HEK293T (cell line): ENCODE data around the gene CMTM1.

ENCODE experiments used
- CTCF ChIA-PET: fragments of 350-600 bp; formaldehyde crosslinking; extraction: SDS; loops from one replicate; lab custom pipeline; 2021; ENCODE audit warnings: antibody characterized with exemption, inconsistent platforms; lab: Yijun Ruan, JAX
- POLR2A ChIA-PET: fragments of 350-600 bp; formaldehyde crosslinking; extraction: SDS; loops from one replicate; lab custom pipeline; 2020; ENCODE audit warnings: antibody characterized with exemption, inconsistent platforms; lab: Yijun Ruan, JAX
- DNase-seq: peaks from one replicate; pipeline ENCODE4 v3.0.0; 2012; ENCODE audit warnings: mixed read lengths; ENCODE audit errors: extremely low spot score
- ARNT ChIP-seq: fragments of 450-650 bp; IDR thresholded peaks from 2 replicates; pipeline ENCODE4 v1.6.1; 2017; ENCODE audit warnings: mild to moderate bottlenecking
- BHLHE40 ChIP-seq: fragments of 450-650 bp; IDR thresholded peaks from 2 replicates; pipeline ENCODE4 v1.6.1; 2016; ENCODE audit warnings: mild to moderate bottlenecking, moderate library complexity, borderline replicate concordance
- CTBP1 ChIP-seq: fragments of 450-650 bp; IDR thresholded peaks from 2 replicates; pipeline ENCODE4 v1.6.1; 2016; ENCODE audit warnings: borderline replicate concordance
- ELF4 ChIP-seq: fragments of 450-650 bp; IDR thresholded peaks from 2 replicates; pipeline ENCODE4 v1.6.1; 2017; ENCODE audit warnings: antibody characterized with exemption
- FOXA1 ChIP-seq: fragments of 450-650 bp; IDR thresholded peaks from 2 replicates; pipeline ENCODE4 v1.6.1; 2016; ENCODE audit warnings: mild to moderate bottlenecking
- FOXK2 ChIP-seq: fragments of 450-650 bp; IDR thresholded peaks from 2 replicates; pipeline ENCODE4 v1.6.1; 2016; ENCODE audit warnings: mild to moderate bottlenecking
- FOXM1 ChIP-seq: fragments of 450-650 bp; IDR thresholded peaks from 2 replicates; pipeline ENCODE4 v1.6.1; 2017; ENCODE audit warnings: mild to moderate bottlenecking, borderline replicate concordance
- HDGF ChIP-seq: fragments of 450-650 bp; IDR thresholded peaks from 2 replicates; pipeline ENCODE4 v1.6.1; 2017; ENCODE audit warnings: antibody characterized with exemption, borderline replicate concordance
- L3MBTL2 ChIP-seq: fragments of 450-650 bp; conservative IDR thresholded peaks from 2 replicates; pipeline ENCODE4 v1.6.1; 2016; ENCODE audit warnings: mild to moderate bottlenecking
- LEF1 ChIP-seq: fragments of 450-650 bp; IDR thresholded peaks from 2 replicates; pipeline ENCODE4 v1.6.1; 2017; ENCODE audit warnings: mild to moderate bottlenecking, borderline replicate concordance
- NFRKB ChIP-seq: fragments of 450-650 bp; IDR thresholded peaks from 2 replicates; pipeline ENCODE4 v1.6.1; 2016; ENCODE audit warnings: mild to moderate bottlenecking, moderate library complexity
- PKNOX1 ChIP-seq: fragments of 450-650 bp; IDR thresholded peaks from 2 replicates; pipeline ENCODE4 v1.6.1; 2016
- SP1 ChIP-seq: fragments of 450-650 bp; IDR thresholded peaks from 2 replicates; pipeline ENCODE4 v1.6.1; 2017
- SUZ12 ChIP-seq: fragments of 450-650 bp; IDR thresholded peaks from 2 replicates; pipeline ENCODE4 v1.6.1; 2016; ENCODE audit warnings: mild to moderate bottlenecking
- TARDBP ChIP-seq: fragments of 450-650 bp; IDR thresholded peaks from 2 replicates; pipeline ENCODE4 v1.6.1; 2016
- ZNF384 ChIP-seq: fragments of 450-650 bp; IDR thresholded peaks from 2 replicates; pipeline ENCODE4 v1.6.1; 2016

The CMTM1 gene

GRCh38 chr16:66568355-66568754 lies 2.1 kb downstream of the CMTM1 start:
- CTCF ChIA-PET: no interaction called here
- TF ChIP-seq BHLHE40 (no peak), ZNF384 (no peak), HDGF (no peak), FOXK2 (no peak), FOXM1 (no peak), FOXA1 (no peak), SP1 (no peak), ARNT (no peak), L3MBTL2 (no peak), NFRKB (no peak), ELF4 (no peak), TARDBP (no peak), SUZ12 (no peak), LEF1 (no peak), CTBP1 (no peak), PKNOX1 (no peak)
- POLR2A ChIA-PET: no interaction called here
- DNase-seq: no peak

- ChIA-PET CTCF (no interaction called here), POLR2A (interaction anchor here (0.6 to 1.2 kb wide), 2 partner anchors 17 to 57 kb away, joined by 4 to 14 read pairs; partner anchors contain the start of gene CKLF)
- TF ChIP-seq SP1 (no peak), FOXA1 (no peak), ELF4 (no peak), FOXK2 (no peak), NFRKB (no peak), ZNF384 (no peak), SUZ12 (no peak), ARNT (no peak), HDGF (no peak), BHLHE40 (no peak), TARDBP (no peak), CTBP1 (no peak), L3MBTL2 (no peak), PKNOX1 (no peak), FOXM1 (no peak), LEF1 (no peak)
- DNase-seq: no peak
Measured at GRCh38 chr16:66569131-66569530, 2.9 kb downstream of the CMTM1 start.

DNA sequence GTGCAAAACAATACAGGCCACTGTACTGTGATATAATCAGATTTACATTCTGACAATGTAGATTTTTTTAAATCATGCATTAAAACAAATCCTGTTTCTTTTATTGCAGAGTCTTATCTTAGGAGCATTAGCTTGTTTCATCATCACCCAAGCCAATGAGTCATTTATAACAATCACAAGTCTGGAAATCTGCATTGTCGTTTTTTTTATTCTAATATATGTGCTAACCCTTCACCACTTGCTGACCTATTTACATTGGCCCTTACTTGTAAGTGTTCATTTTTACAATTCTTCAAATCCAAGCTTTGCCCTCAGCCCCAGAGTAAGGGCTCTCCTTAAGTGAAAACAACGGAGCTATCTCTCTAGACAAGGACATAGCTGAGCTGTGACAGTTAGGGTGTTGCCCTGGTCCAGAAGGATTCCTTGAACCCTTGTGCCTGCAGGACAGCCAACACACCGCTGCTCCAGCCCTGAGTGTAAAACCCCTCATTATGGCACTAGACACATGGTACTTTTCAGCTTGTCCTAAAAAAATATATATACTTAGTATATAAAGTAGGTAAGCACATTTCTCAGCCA lies 3.7 kb downstream of the CMTM1 start:
- CTCF ChIA-PET: interaction anchor here (0.9 kb wide), 1 partner anchor 39 kb away, joined by 3 read pairs; no protein-coding TSS in a partner anchor
- DNase-seq: no peak
- POLR2A ChIA-PET: interaction anchor here (1.2 to 1.5 kb wide), 2 partner anchors 17 to 20 kb away, joined by 5 to 14 read pairs; partner anchors contain the start of genes CKLF and TK2
- TF ChIP-seq NFRKB: no peak
- no peak for TF ChIP-seq TARDBP
- TF ChIP-seq CTBP1: no peak
- no peak for TF ChIP-seq HDGF
- no peak for TF ChIP-seq BHLHE40
- no peak for TF ChIP-seq ARNT
- no peak for TF ChIP-seq FOXA1
- no peak for TF ChIP-seq LEF1
- TF ChIP-seq ELF4: no peak
- no peak for TF ChIP-seq L3MBTL2
- TF ChIP-seq PKNOX1: no peak

GRCh38 chr16:66572356-66572755 lies 6.1 kb downstream of the CMTM1 start:
- TF ChIP-seq PKNOX1: no peak
- TF ChIP-seq HDGF: no peak
- no peak for TF ChIP-seq FOXK2
- no peak for TF ChIP-seq ELF4
- TF ChIP-seq SUZ12: no peak
- TF ChIP-seq LEF1: no peak
- no peak for TF ChIP-seq NFRKB
- no peak for TF ChIP-seq BHLHE40
- TF ChIP-seq FOXA1: no peak
- TF ChIP-seq TARDBP: no peak
- no peak for DNase-seq
- ChIA-PET POLR2A (interaction anchor here (0.7 to 2.1 kb wide), 2 partner anchors 20 to 320 kb away, joined by 3 to 10 read pairs; partner anchors contain the start of gene CKLF), CTCF (no interaction called here)

GRCh38 chr16:66574081-66574480 lies 7.8 kb downstream of the CMTM1 start:
- DNase-seq: no peak
- ChIA-PET POLR2A (no interaction called here), CTCF (interaction anchor here (1.4 kb wide), 1 partner anchor 167 kb away, joined by 3 read pairs; no protein-coding TSS in a partner anchor)
- TF ChIP-seq ARNT (no peak), FOXM1 (no peak), ELF4 (no peak)

DNA sequence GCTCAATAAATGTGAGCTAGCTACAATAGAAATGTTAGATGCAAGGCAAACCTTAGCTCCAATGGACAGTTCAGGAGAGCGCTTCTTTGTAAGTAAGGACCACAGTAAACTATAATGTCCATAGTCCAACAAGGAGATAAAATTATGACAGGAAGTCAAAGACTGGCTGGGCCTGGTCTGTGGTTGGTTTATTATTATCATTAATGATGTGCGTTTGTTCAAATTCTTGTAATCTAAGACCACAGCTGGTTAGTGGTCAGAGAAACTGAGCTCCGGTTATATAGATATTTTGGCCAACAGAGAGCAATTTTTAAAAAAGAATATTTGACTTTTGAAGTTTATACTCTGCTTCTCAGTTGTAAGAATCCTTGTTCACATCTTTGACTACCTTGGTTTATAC lies 8.3 kb downstream of the CMTM1 start:
- TF ChIP-seq BHLHE40 (no peak), FOXA1 (no peak), L3MBTL2 (no peak), PKNOX1 (no peak), ELF4 (no peak), ARNT (no peak)
- no peak for DNase-seq
- POLR2A ChIA-PET: interaction anchor here (1.3 kb wide), 1 partner anchor 11 kb away, joined by 6 read pairs; no protein-coding TSS in a partner anchor
- CTCF ChIA-PET: interaction anchor here (1.4 kb wide), 1 partner anchor 167 kb away, joined by 3 read pairs; no protein-coding TSS in a partner anchor
